Measurements from ENCODE around the gene CAMTA1. TPM values are rescaled to one million over a fixed set of nuclear protein-coding genes. Genes with fewer than 3 reads are reported as not detected.

The CAMTA1 gene
- polyA plus RNA-seq, 1 donor (not counting 4 experiments of a cell fraction or from before 2014, with no cell fraction given): 51.4 TPM

DNA sequence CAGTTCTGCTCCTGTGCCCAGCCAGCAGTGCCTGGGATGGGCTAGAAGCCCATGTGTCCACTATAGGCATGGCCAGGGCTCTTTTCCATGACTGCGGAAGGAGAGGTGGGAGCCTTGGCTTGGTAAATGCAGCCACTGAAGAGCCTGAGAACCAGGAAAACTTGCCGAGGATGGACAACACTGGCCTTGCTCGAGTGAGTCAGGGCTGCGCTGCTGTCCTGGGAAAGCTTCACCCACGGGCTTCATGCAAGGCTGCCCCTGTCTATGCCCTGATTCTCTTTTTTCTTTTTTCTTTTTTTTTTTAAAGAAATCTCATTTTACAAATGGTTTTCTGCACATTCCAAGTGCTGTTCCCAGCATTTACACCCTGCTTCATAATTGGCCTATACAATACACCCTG lies 156.5 kb downstream of the CAMTA1 start:
- DNase-seq (ENCODE audit: low read depth, low spot score) (no peak), FAIRE-seq (no peak)
- Histone ChIP-seq H3K9ac (ENCODE audit: control insufficient read depth, extremely low read depth, insufficient read depth, low read length) (no peak overlapping the region), H3K27ac (ENCODE audit: control insufficient read depth, insufficient read depth, low read length) (no peak overlapping the region), H3K9me1 (ENCODE audit: control insufficient read depth, extremely low read depth, insufficient read depth, low read length) (no peaks in the 10 kb centered on the region), H3K79me2 (ENCODE audit: control insufficient read depth, insufficient read depth, low read length) (no peaks in the 10 kb centered on the region), H2AFZ (ENCODE audit: control insufficient read depth, low read length) (no peak overlapping the region), H3K4me2 (ENCODE audit: control insufficient read depth, extremely low read depth, insufficient read depth, low read depth, low read length) (no peak overlapping the region), H4K20me1 (ENCODE audit: control insufficient read depth, extremely low read depth, insufficient read depth, low read length) (no peaks in the 10 kb centered on the region), H3K4me3 (ENCODE audit: control insufficient read depth in 2 of 3, extremely low read depth in 1 of 3, insufficient read depth in 2 of 3, low read depth in 1 of 3, low read length in 3 of 3) (no peak overlapping the region), H3K27me3 (ENCODE audit: control insufficient read depth, extremely low read depth, insufficient read depth, low read length) (peaks cover 3% of the 10 kb centered on the region), H3K4me1 (ENCODE audit: control insufficient read depth, extremely low read depth, insufficient read depth, low read length) (no peaks in the 10 kb centered on the region), H3K9me3 (ENCODE audit: control insufficient read depth, low read depth, low read length) (no peaks in the 10 kb centered on the region), H3K36me3 (ENCODE audit: control insufficient read depth in 2 of 2, extremely low read depth in 1 of 2, insufficient read depth in 2 of 2, low read length in 2 of 2) (no peaks in the 10 kb centered on the region)
- TF ChIP-seq, protein P1, sequence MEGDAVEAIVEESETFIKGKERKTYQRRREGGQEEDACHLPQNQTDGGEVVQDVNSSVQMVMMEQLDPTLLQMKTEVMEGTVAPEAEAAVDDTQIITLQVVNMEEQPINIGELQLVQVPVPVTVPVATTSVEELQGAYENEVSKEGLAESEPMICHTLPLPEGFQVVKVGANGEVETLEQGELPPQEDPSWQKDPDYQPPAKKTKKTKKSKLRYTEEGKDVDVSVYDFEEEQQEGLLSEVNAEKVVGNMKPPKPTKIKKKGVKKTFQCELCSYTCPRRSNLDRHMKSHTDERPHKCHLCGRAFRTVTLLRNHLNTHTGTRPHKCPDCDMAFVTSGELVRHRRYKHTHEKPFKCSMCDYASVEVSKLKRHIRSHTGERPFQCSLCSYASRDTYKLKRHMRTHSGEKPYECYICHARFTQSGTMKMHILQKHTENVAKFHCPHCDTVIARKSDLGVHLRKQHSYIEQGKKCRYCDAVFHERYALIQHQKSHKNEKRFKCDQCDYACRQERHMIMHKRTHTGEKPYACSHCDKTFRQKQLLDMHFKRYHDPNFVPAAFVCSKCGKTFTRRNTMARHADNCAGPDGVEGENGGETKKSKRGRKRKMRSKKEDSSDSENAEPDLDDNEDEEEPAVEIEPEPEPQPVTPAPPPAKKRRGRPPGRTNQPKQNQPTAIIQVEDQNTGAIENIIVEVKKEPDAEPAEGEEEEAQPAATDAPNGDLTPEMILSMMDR (optimal IDR thresholded peaks at IDR 0.05 in 1 of 3, IDR thresholded peaks at IDR 0.05 in 1 of 3, conservative IDR thresholded peaks at IDR 0.05 in 1 of 3; ENCODE audit: extremely low read depth in 1 of 3, insufficient read depth in 2 of 3, low read length in 3 of 3): no peak
- TF ChIP-seq EZH2 (IDR thresholded peaks at IDR 0.05; ENCODE audit: low read length): no peak
- dilution Hi-C loops (cut with MboI; ENCODE audit: extremely low pct_ligation_motif_present, low sequenced_read_pairs): no loop called here

DNA sequence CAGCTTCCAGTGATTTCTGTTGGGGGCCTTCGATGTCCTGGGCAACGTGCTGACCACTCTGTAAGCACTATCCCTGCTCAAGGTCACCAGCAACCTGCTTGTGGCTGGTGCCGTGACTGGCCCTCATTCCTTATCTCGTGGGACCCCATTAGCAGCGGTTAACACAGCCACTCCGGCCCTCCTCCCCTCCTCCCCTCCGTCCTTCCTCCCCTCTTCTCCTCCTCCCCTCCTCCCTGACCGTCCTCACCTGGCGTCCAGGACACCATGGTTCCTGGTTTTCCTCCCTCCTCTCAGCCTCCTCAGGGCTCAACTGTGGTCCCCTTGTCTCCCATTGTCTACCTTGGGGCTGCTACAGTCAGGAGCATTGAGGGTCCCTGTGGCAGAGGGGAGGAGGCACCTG lies 157.7 kb downstream of the CAMTA1 start:
- FAIRE-seq: no peak
- no peak overlapping the region for H3K27ac ChIP-seq (ENCODE audit: control insufficient read depth, insufficient read depth, low read length)
- H4K20me1 ChIP-seq (ENCODE audit: control insufficient read depth, extremely low read depth, insufficient read depth, low read length): no peaks in the 10 kb centered on the region
- no peak overlapping the region for H3K4me2 ChIP-seq (ENCODE audit: control insufficient read depth, extremely low read depth, insufficient read depth, low read depth, low read length)
- no peak for DNase-seq (ENCODE audit: low read depth, low spot score)
- TF ChIP-seq EZH2 (IDR thresholded peaks at IDR 0.05; ENCODE audit: low read length): no peak
- no peaks in the 10 kb centered on the region for H3K9me3 ChIP-seq (ENCODE audit: control insufficient read depth, low read depth, low read length)
- no peaks in the 10 kb centered on the region for H3K36me3 ChIP-seq (ENCODE audit: control insufficient read depth in 2 of 2, extremely low read depth in 1 of 2, insufficient read depth in 2 of 2, low read length in 2 of 2)
- H3K9ac ChIP-seq (ENCODE audit: control insufficient read depth, extremely low read depth, insufficient read depth, low read length): no peak overlapping the region
- H3K27me3 ChIP-seq (ENCODE audit: control insufficient read depth, extremely low read depth, insufficient read depth, low read length): peaks cover 3% of the 10 kb centered on the region
- H3K79me2 ChIP-seq (ENCODE audit: control insufficient read depth, insufficient read depth, low read length): no peaks in the 10 kb centered on the region
- H3K4me1 ChIP-seq (ENCODE audit: control insufficient read depth, extremely low read depth, insufficient read depth, low read length): no peaks in the 10 kb centered on the region
- no peak overlapping the region for H3K4me3 ChIP-seq (ENCODE audit: control insufficient read depth in 2 of 3, extremely low read depth in 1 of 3, insufficient read depth in 2 of 3, low read depth in 1 of 3, low read length in 3 of 3)
- no peaks in the 10 kb centered on the region for H3K9me1 ChIP-seq (ENCODE audit: control insufficient read depth, extremely low read depth, insufficient read depth, low read length)
- H2AFZ ChIP-seq (ENCODE audit: control insufficient read depth, low read length): no peak overlapping the region
- dilution Hi-C loops (cut with MboI; ENCODE audit: extremely low pct_ligation_motif_present, low sequenced_read_pairs): no loop called here

DNA sequence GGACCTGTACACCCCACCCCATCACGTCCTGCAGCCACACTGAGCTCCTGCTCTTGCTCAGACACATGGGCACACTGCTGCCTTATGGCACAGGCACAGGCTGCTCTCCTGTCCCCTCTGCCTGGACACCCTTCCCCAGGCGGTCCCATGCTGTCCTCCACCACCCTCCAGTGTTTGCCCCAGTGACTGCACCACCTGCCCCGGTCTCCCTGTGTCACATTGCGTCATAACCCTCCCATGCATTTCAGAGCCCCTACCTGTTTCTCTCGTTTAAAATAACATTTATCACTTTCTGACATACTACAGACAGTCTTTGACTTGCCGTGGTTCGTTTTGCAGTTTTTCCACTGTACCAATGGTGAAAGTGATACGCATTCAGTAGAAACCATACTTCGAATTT lies 159.2 kb downstream of the CAMTA1 start:
- TF ChIP-seq, protein P1 (optimal IDR thresholded peaks at IDR 0.05 in 1 of 3, IDR thresholded peaks at IDR 0.05 in 1 of 3, conservative IDR thresholded peaks at IDR 0.05 in 1 of 3; ENCODE audit: extremely low read depth in 1 of 3, insufficient read depth in 2 of 3, low read length in 3 of 3): no peak
- no peak for TF ChIP-seq EZH2 (IDR thresholded peaks at IDR 0.05; ENCODE audit: low read length)
- Histone ChIP-seq H3K27ac (ENCODE audit: control insufficient read depth, insufficient read depth, low read length) (no peak overlapping the region), H3K4me2 (ENCODE audit: control insufficient read depth, extremely low read depth, insufficient read depth, low read depth, low read length) (no peak overlapping the region), H3K4me3 (ENCODE audit: control insufficient read depth in 2 of 3, extremely low read depth in 1 of 3, insufficient read depth in 2 of 3, low read depth in 1 of 3, low read length in 3 of 3) (no peak overlapping the region), H3K9me1 (ENCODE audit: control insufficient read depth, extremely low read depth, insufficient read depth, low read length) (no peaks in the 10 kb centered on the region), H4K20me1 (ENCODE audit: control insufficient read depth, extremely low read depth, insufficient read depth, low read length) (no peaks in the 10 kb centered on the region), H3K36me3 (ENCODE audit: control insufficient read depth in 2 of 2, extremely low read depth in 1 of 2, insufficient read depth in 2 of 2, low read length in 2 of 2) (no peaks in the 10 kb centered on the region), H2AFZ (ENCODE audit: control insufficient read depth, low read length) (no peak overlapping the region), H3K9me3 (ENCODE audit: control insufficient read depth, low read depth, low read length) (no peaks in the 10 kb centered on the region), H3K9ac (ENCODE audit: control insufficient read depth, extremely low read depth, insufficient read depth, low read length) (no peak overlapping the region), H3K4me1 (ENCODE audit: control insufficient read depth, extremely low read depth, insufficient read depth, low read length) (no peaks in the 10 kb centered on the region), H3K27me3 (ENCODE audit: control insufficient read depth, extremely low read depth, insufficient read depth, low read length) (peaks cover 3% of the 10 kb centered on the region), H3K79me2 (ENCODE audit: control insufficient read depth, insufficient read depth, low read length) (no peaks in the 10 kb centered on the region)
- FAIRE-seq (no peak), DNase-seq (ENCODE audit: low read depth, low spot score) (no peak)
- dilution Hi-C loops (cut with MboI; ENCODE audit: extremely low pct_ligation_motif_present, low sequenced_read_pairs): no loop called here

Measured in keratinocyte (primary cell).